HG02798 (cell line): Measurements from ENCODE around the gene ROBO1.

ENCODE experiments used
- ATAC-seq: cut with Tn5 transposase; IDR thresholded peaks from one replicate; pipeline ENCODE4 v1.9.1; 2021; ENCODE audit warnings: mild to moderate bottlenecking; ENCODE audit not compliant: unreplicated experiment, poor library complexity

The ROBO1 gene

DNA sequence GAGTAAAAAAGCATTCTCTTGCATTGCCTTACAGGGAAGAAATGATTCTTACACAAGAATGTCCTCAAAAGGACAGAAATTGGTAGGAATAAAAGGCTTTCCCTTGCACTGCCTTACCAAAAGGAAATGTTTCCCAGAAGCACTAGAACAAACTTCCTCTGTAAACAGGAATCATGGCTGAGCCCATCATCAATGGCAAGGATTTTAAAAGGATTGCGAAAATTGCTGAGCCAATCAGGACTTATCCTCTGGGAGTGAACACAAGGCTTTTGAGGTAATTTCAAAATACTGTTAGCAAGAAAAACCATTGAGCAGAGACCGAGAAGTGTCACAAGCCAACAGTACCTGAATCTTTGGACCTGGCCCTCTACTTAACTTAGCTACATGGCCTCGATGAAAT lies 897.3 kb downstream of the ROBO1 start:
- ATAC-seq: no peak

DNA sequence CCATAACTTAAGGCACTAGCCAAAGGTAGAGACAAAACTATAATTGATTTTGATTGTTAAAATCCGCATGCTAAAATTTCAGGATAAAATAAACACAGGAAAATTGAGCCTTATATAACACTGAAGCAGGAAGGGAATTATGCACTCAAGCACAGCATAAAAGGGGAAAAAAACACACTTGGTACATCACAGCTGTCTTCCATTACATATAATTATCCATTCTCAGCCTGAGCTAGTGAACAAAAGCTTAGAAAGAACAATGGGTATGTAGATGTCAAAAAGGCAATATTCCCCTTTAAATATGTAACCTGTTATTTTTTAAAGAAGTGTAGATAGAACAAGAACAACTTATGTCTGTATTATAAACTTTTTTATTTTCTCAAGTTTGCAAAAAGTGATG lies 899.2 kb downstream of the ROBO1 start:
- ATAC-seq: no peak

DNA sequence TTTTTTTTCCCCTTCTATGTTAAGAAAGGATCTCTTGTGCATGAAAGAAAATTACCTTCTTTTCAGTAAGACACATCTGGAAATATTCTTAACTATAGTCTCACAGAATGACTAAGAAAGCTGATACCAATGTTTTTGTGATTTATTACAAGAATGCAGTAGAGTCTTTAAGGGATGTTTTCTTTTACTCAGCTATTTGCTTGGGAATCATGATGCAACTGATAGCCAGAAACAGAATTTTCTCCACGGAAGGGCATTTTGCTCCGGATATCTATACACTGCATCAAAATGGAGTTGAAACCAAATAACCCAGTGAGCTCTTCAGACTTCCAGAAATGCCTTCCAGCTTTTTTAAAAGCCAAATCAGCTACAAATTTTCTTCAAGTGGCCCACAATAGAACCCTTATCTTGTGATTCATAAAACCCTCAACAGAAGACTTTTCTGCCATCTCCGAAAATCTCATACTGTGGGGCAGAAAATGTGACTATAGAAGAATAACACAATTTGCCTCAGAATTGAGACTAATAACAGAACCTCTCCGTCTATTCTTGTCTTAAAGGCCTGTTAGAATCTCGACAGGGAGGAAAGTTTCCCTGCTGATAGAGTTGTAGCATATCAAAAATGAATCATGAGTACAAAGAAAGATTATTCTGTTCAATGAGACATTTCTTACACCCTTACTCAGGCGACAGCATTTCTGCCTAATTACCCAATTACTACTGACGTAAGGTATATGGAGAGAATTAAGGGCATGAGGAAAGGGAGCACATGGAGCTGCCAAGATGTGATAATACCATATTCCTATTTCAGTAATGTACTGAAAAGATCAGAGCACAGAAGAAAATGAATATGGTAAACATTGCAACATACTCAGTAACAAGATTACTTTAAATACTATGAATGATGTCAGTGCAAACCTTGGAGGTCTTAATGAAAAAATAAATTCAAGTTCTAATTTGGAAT lies 900.1 kb downstream of the ROBO1 start:
- ATAC-seq: no peak

DNA sequence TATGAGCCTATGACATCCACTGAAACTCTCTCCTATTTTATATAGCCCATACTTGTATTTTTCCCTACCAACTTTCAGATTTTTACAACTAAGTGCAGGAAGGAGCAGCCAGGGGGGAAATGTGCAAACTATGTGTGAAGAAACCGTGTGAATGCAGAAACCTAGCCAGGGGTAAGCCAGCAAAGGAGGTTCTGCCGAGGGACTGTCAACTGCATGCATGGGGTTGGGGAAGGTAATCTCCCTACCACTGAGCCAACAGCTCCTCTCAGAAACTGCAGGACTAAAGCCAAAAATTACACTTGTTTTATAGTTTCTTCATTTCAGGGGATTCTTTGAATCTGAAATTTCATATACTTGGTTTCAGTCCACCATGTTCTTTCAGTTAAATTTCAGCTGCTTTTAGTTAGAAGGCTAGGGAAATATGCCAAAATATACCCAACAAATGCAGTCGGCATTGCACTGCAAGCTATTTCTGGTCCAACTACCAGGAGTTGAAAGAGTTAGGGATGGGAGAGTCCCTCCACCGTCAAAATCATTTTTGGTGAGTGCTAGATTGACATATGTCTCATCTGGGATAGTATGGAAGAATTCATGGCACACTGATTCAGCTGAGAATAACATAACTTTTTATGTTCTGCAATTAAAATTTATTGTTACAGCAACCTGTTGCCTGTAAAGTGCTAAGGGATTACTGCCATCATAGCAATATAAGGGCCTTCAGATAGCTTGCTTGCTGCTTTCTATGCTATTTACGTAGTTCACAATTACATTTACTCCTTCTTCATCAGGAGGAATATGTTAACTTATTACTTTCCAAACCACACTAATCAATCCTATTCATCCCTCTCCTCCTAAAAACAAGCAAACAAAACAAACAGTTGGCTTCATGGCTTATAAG lies 904.2 kb downstream of the ROBO1 start:
- ATAC-seq: no peak

DNA sequence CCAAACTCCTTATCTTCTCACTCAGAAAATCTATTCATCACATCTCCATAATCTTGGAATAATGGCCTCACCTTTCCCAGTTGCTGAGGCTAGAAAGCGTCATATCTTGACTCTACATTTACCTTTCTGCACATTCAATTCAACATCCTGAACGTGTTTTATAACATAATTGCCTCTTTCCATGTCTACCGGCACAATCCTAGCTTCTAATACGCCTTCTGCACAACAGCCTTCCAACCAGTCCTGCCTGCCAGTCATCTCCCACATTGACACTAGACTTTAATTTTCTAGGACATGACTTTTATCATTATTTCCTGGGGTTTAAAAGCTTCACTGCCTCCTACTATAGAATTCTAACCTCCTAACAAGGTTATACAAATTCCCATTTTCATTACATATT lies 906.6 kb downstream of the ROBO1 start:
- ATAC-seq: no peak

DNA sequence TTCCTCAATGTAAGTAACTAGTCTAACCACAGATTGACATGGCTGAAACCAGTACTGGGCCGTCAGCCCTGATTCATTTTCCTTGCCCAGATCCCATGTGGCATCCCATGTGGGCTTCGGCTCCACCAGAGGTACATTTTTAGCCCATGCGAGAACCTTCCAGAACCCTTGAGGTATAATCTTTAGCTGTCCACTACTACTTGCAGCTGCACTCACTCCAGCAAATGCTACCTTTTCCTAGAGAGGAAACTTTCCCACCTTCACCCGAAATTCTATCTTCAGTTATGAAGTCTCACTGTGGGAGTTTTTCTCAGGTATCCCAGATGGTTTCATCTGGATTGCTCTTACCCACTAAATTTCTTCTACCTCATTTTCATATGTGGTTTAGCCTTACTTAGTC lies 907.2 kb downstream of the ROBO1 start:
- ATAC-seq: no peak

DNA sequence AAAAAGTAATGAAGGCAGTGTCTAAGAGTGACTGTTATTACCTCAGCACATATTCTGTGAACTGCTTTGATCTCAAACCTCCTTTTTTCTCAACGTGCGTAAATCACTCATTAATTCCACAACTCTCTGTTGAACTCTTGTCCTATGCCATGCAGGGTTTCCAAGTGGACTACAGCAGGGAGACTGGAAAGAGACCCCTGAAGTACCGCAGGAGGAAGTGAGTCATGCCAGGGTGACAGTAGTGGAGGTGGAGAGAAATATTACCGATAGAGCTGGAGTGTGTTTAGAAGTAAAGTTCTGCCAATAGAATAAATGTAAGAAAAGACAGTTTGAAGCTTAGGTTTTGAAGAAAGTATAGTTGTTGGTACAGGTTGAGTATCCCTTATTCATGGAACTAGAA lies 908.9 kb downstream of the ROBO1 start:
- no peak for ATAC-seq

DNA sequence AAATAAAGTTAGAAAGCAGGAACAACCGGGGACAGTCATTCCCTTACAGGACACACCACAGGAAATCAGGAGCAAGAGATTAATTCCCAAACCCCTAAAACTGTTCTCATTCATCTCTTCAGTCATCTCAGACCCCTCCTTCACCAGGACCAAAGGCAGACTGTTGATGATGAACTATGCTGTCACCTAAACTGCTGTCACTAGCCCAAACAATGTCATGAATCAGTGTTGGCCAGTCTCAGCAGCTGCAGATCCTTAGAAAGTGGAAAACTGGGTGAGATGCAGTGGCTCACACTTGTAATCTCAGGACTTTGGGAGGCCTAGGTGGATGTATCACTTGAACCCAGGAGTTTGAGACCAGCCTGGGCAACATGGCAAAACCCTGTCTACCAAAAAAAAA lies 909.6 kb downstream of the ROBO1 start:
- no peak for ATAC-seq

DNA sequence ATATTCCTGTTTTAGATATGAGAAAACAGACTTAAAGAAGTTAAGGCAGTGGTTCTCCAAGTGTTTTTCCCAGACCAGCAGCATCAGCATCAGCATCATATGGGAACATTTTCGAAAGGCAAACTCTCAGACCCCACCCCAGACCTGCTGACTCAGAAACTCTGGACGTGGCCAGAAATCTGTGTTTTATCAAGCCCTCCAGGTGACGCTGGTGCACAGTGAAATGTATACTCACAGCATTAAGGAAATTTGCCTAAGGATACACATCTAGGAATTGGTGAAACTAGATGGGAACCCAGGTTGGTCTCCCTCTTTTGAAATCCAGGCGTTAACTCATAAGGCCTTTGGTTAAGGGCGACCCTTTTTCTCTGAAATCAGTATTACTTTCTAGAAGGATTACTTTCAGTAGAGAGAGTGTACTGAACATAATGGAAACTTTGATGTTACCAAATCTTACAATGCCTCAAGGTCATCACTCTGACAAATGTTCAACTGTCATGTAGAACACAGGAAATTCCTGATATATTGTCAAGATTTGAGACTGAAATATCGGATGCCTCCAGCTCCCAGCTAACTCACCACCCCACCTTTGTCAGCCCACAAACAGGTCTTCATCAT lies 910.2 kb downstream of the ROBO1 start:
- no peak for ATAC-seq

DNA sequence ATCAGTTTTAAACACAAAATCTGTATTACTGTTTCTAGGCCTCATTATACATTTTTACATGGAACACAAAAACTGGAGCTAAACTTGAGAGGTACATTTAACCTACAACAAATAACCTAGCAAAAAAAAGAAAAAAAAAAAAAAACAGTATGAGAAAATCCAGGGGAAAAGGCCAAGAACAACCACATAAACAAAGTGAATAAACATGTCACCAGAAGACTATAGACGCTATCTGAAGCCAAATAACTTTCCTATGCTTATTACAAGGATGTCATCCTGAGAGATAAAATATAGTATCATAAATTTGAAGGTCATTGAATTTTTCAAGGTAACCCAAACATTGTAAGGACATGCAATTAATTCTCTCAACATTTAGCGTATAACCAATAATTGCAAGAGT lies 911.6 kb downstream of the ROBO1 start:
- no peak for ATAC-seq

DNA sequence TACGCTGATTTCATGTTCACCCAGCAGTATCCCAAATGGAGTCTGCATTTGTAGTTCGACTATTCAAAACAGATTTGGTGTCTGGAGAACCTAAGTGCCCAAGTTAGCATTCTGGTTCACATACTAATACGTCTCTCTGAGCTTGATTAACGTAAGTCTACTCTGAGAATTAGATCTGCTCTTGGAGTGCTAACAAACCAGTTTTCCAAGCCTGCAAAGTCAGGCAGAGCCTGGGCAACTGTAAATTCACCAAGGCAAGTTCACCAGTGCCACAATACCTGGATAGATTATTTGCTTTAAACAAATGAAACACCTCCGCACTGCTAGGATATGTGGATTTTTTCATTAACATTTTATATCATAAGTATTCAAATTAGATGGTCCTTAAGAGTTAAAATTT lies 912.6 kb downstream of the ROBO1 start:
- ATAC-seq: no peak

DNA sequence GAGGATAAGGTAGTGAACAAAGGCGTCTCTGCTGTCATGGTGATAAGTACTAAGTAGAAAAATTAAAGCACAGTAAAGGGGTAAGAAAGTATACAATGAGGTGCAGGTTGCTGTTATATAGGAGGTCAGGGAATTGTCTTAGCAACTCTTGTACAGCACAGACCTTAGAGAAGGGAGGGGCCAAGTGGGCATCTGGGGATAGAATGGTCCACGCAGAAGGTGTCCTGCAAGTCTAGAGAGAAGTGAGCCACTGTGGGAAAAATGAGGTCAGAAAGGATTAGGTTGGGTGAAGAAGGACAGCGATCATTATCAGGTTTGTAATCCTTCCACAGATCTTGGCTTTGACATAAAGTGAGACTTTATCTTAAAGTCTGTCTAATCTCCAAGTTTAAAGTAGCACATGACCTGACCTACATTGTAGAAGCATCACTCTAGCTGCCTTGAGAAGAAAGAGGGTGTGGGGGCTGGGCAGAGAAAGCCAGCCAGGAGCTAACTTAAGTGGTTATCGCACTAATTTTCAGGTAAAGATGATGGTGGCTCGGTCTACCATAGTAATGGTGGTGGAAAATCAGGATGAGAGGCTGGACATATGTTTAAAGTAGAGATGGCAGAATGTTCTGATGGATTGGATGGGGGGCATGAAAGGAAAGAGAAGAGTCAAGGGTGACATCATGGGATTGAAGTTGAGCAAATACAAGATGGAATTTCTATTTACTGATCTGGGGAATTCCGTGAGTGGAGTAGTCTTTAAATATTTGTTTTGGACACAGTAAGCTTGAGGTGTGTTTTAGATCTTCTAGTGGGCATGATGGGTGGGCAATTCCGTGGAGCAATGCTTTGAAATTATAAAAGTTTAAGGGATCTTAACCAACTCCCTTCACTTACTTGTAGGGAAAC lies 919.2 kb downstream of the ROBO1 start:
- no peak for ATAC-seq

DNA sequence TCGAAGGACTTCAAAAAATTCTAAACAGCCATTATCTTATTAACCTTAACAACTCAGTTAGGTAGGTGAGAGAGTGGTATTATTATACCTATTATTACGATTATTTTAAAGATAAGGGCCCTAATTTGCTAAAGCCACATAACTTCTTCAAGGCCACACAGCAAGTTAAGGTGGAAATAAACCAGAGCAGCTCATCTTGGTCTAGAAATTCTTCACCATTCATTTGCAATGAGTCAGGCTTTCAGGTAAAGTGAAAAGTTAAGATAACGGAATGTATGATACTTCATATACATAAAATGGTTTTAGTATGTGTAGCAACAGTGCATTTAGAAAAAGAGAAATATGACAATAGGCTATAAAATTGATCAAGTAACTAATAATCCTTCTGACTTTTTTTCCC lies 920.2 kb downstream of the ROBO1 start:
- no peak for ATAC-seq

DNA sequence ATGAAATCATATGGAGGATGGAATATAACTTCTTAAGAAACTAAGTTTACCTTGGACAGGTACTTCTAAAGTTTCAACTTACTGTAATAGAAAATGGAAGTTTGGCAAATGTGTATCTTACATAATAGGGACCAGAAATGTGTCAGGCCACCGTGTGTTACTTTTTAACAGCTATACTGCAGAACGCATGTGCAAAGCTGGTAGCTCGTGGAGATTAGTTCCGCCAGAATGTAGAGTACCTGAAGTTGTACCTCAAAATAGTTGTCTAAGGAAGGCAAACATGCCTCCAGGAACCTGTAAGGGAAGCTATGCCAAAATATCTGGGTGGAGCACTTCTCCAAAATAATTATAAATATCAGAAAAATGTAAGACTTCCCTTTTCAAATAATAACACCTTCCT lies 920.6 kb downstream of the ROBO1 start:
- no peak for ATAC-seq

DNA sequence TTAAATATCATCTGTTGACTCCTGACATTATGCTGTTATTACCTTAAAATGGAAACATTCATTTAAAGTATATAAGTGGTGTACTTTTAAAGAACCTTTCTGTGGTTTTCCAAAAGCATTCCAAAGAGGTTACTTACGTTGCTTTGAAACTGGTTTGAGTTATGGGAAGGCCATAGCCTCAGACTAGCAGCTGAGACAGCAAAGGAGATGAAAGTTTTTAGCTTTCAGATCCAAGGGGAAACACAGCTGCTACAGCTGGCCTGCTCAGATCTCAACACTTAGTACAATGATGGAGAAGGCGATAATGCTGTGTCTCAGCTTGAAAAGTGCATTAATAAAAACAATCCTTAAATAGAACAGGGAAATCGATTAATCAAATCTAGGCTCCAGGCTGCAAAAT lies 921.1 kb downstream of the ROBO1 start:
- ATAC-seq: no peak

DNA sequence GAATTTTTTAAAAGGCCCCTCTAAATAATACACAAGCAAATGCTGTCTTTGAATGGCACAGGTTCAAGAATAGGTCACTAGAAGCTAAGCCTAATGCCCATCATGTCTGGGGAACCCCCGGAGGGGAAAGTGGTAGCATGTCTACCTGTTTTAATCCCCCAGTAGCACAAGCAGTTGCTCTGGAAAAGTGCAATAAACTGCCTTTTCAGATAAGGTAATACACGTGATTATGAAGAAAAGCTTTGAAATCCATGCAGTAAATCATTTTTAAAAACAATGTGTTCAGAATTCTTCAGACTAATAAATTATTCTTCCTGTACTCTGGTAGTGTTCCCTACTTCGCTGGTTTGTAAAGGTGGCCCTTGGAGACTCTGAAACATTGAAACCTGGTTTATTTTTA lies 922.2 kb downstream of the ROBO1 start:
- ATAC-seq: no peak

DNA sequence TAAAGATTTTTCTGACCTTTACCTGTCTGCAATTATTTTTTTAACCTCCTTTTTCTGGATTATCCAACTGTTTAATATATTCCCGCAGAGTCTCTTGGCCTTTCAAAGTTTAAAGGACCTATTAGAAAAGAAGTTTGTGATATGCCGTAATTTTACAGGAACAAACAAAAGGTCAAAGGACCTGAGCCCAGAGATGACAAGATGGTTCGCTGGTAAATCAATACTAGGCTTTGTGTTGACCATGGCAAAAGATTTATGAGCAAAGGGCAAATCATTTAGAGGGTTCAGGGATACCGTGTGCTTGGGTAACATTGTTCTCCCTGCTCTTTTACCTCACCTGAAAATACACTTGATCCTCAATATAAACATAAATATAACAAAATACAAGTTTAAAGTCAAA lies 923.5 kb downstream of the ROBO1 start:
- no peak for ATAC-seq

DNA sequence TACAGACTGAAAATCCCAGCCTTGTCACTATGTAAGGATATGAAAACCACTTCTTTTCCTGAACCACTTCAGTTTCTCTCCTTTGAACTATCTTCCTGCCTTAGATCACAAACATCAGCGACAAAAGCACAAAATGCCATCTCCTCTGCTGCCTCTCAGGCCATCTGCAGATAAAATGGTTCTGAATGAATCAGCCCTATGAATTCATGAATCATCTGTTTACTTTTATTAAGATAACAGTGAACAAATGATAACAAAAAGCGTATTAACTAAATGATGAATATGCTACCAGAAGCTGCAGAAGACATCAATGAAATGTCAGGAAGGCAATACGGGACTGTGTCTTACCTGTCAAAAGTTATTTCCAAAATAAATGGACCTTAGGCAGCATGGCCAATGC lies 928.1 kb downstream of the ROBO1 start:
- no peak for ATAC-seq

DNA sequence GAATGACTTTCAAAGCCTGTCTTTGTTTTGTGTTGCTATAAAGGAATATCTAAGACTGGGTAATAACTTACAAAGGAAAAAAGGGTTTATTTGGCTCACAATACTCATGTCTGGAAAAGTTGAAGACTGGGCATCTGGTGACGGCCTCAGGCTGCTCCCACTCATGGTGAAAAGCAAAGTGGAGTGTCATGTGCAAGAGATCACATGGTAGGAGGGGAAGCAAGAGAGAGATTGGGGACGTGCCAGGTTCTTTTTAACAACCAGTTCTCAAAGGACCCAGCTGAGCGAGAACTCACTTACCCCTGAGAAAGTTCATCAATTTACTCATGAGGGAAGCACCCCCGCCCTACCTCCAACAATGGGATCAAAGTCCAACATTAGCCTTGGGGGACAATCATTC lies 929.4 kb downstream of the ROBO1 start:
- ATAC-seq: no peak

DNA sequence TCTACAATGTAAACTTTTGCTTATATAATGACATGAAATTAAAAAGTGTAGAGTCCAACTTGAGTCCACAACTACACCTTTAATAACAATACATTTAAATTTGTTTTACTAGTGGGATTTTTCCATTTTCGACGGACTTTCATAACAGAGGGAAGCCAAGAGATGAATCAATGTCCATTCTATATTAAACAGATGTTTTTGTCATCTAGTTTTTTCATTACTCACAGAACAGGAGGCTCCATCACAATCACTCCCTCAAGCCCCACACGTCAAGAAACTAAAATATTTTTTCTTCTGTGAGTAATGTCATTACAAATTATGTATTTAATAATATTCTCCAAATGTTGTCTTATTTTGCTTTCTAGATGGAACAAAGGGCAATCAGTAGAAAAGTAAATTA lies 932.9 kb downstream of the ROBO1 start:
- ATAC-seq: no peak
